Measurements from ENCODE around the gene ABCB11.

DNA sequence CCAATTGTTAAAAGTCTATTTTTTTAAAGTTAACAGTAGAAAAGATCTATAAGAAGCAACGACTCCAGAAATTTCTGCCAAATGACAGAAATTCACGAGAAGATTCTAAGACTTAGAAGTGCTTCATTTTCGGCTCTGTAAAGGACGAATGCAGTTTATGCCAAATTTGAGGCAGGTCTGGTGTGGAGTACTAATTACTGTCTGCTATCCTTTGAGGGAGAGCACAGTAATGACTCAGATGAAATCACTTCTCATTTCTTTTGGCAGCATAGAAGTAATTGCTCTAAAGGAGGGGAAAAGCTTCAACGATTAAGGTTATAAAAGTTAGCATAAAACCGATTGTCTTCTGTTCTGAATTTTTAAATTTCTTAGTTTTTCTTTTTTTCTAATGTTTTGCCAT, 118.7 kb downstream of the ABCB11 start:
- TF ChIP-seq, protein P1, sequence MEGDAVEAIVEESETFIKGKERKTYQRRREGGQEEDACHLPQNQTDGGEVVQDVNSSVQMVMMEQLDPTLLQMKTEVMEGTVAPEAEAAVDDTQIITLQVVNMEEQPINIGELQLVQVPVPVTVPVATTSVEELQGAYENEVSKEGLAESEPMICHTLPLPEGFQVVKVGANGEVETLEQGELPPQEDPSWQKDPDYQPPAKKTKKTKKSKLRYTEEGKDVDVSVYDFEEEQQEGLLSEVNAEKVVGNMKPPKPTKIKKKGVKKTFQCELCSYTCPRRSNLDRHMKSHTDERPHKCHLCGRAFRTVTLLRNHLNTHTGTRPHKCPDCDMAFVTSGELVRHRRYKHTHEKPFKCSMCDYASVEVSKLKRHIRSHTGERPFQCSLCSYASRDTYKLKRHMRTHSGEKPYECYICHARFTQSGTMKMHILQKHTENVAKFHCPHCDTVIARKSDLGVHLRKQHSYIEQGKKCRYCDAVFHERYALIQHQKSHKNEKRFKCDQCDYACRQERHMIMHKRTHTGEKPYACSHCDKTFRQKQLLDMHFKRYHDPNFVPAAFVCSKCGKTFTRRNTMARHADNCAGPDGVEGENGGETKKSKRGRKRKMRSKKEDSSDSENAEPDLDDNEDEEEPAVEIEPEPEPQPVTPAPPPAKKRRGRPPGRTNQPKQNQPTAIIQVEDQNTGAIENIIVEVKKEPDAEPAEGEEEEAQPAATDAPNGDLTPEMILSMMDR (IDR thresholded peaks at IDR 0.05; ENCODE audit: extremely low read depth in 1 of 2, insufficient read depth in 1 of 2, low read depth in 1 of 2, low read length in 2 of 2) = no peak
- TF ChIP-seq POLR2A (IDR thresholded peaks at IDR 0.05; ENCODE audit: low read depth, low read length) (no peak), EZH2 (IDR thresholded peaks at IDR 0.05; ENCODE audit: borderline replicate concordance, low read depth, low read length, severe bottlenecking) (no peak)

Data from endothelial cell of umbilical vein (primary cell).